K562 (cell line): ENCODE results near the gene TRIM44. TPM values are rescaled to one million over a fixed set of nuclear protein-coding genes. Genes with fewer than 3 reads are reported as not detected.

Source experiments
- ATAC-seq: fragments of 200-7000 bp; cut with Tn5 transposase; 3 replicates; pipeline ENCODE4 v1.9.1; 2020; ENCODE audit warnings: moderate library complexity
- BruUV-seq: library from RNA; stranded (reverse); fragments of 400-500 nt; replicated peaks from 2 replicates; lab custom pipeline; 2021; lab: Mats Ljungman, UMichigan
- CTCF ChIA-PET: fragments of 300-600 bp; formaldehyde crosslinking; extraction: SDS; loops from one replicate; lab custom pipeline; 2021; ENCODE audit warnings: low intra/inter-chr PET ratio; lab: Yijun Ruan, JAX
- POLR2A ChIA-PET: fragments of 300-600, 350-650 bp; sonication (Branson Sonifier 250); formaldehyde crosslinking; extraction: SDS; loops from one replicate; lab custom pipeline; 2021; ENCODE audit warnings: antibody characterized with exemption, inconsistent platforms; lab: Yijun Ruan, JAX
- DNase-seq, 4 experiments: peaks; one replicate each; pipeline versions ENCODE4 v3.0.0 to v3.0.0-alpha.2; 2011 to 2018; ENCODE audit warnings: low spot score in 3 of 4, mixed read lengths in 3 of 4; ENCODE audit errors: extremely low read depth in 1 of 4
- FAIRE-seq: peaks from 2 replicates; lab custom pipeline; 2011; peaks lifted over from hg19 to GRCh38; lab: Jason Lieb, UNC
- H2AFZ ChIP-seq: 2 replicates; pipeline ENCODE4 v1.6.0; 2011; ENCODE audit warnings: low read depth, low read length, control low read depth, inconsistent platforms
- H3K27ac ChIP-seq: fragments of 200-600 bp; 3 replicates; pipeline ENCODE4 v1.8.0; 2011; ENCODE audit warnings: low read depth, mild to moderate bottlenecking, control low read depth, inconsistent platforms, low read length, moderate library complexity, mixed read lengths; ENCODE audit errors: extremely low read depth
- H3K27me3 ChIP-seq, 2 experiments: fragments of 300-600 bp in 1 of 2; 2 replicates in 1 of 2; 3 replicates in 1 of 2; pipeline versions ENCODE4 v1.6.0 to v1.8.0; 2011; ENCODE audit warnings: inconsistent platforms in 2 of 2, low read length in 2 of 2, mild to moderate bottlenecking in 1 of 2, mixed read lengths in 1 of 2, moderate library complexity in 1 of 2; ENCODE audit not compliant: control insufficient read depth in 2 of 2, insufficient read depth in 2 of 2
- H3K36me3 ChIP-seq: fragments of 300-600 bp; 3 replicates; pipeline ENCODE4 v1.8.0; 2011; ENCODE audit warnings: mild to moderate bottlenecking, low read length, inconsistent platforms; ENCODE audit not compliant: control insufficient read depth, insufficient read depth
- H3K4me1 ChIP-seq, 2 experiments: fragments of 200-600 bp in 1 of 2; replicated peaks in 1 of 2; 2 replicates in 1 of 2; 3 replicates in 1 of 2; pipeline versions ENCODE4 v1.5.1 to v1.8.0; 2011; ENCODE audit warnings: inconsistent platforms in 2 of 2, low read length in 2 of 2, mild to moderate bottlenecking in 1 of 2, mixed read lengths in 1 of 2, moderate library complexity in 1 of 2; ENCODE audit not compliant: control insufficient read depth in 2 of 2, insufficient read depth in 2 of 2
- H3K4me2 ChIP-seq: 2 replicates; pipeline ENCODE4 v1.6.1; 2011; ENCODE audit warnings: low read length, control low read depth, inconsistent platforms, mixed read lengths; ENCODE audit not compliant: insufficient read depth
- H3K4me3 ChIP-seq: fragments of 200-600 bp; sonication (generic), shearing (Covaris generic); 2 replicates; pipeline ENCODE4 v1.5.1; 2016; ENCODE audit warnings: control low read depth, inconsistent platforms
- H3K79me2 ChIP-seq: fragments of 200-600 bp; 3 replicates; pipeline ENCODE4 v1.8.0; 2011; ENCODE audit warnings: low read length, inconsistent platforms; ENCODE audit not compliant: control insufficient read depth, insufficient read depth
- H3K9ac ChIP-seq, 2 experiments: 2 replicates each; pipeline versions ENCODE4 v1.6.0 to v1.6.1; 2011; ENCODE audit warnings: low read depth in 2 of 2, low read length in 2 of 2, control low read depth in 1 of 2, inconsistent platforms in 1 of 2, mild to moderate bottlenecking in 1 of 2, mixed read lengths in 1 of 2; ENCODE audit not compliant: insufficient read depth in 1 of 2
- H3K9me1 ChIP-seq: one replicate; pipeline ENCODE4 v1.6.0; 2011; ENCODE audit warnings: inconsistent platforms, mild to moderate bottlenecking, low read length, moderate library complexity; ENCODE audit not compliant: control insufficient read depth, insufficient read depth
- H3K9me3 ChIP-seq: replicated peaks from 2 replicates; pipeline ENCODE4 v1.5.1; 2011; ENCODE audit warnings: low read depth, low read length, inconsistent platforms; ENCODE audit not compliant: control insufficient read depth, insufficient read depth
- H4K20me1 ChIP-seq: replicated peaks from 2 replicates; pipeline ENCODE4 v1.6.1; 2011; ENCODE audit warnings: low read length, inconsistent platforms, mixed read lengths; ENCODE audit not compliant: control insufficient read depth, insufficient read depth
- CBFA2T2 ChIP-seq: fragments of 450-650 bp; conservative IDR thresholded peaks from 2 replicates; pipeline ENCODE4 v1.6.1; 2017; ENCODE audit warnings: mild to moderate bottlenecking
- EP300 ChIP-seq: IDR thresholded peaks from 2 replicates; pipeline ENCODE4 v1.6.1; 2012; ENCODE audit warnings: low read length, improper control_type of control experiment
- HIVEP1 ChIP-seq: fragments of 250-450 bp; sonication (Bioruptor Pico); IDR thresholded peaks from 2 replicates; pipeline ENCODE4 v1.4.0; 2020; ENCODE audit warnings: mild to moderate bottlenecking
- IRF2 ChIP-seq: sonication (generic); formaldehyde crosslinking; IDR thresholded peaks from 2 replicates; pipeline ENCODE4 v1.8.1; 2022; ENCODE audit warnings: mild to moderate bottlenecking, missing genetic modification reagents
- LCOR ChIP-seq: sonication (generic); formaldehyde crosslinking; IDR thresholded peaks from 2 replicates; pipeline ENCODE4 v1.8.0; 2022; ENCODE audit warnings: mild to moderate bottlenecking, missing genetic modification reagents
- PBX2 ChIP-seq, 2 experiments: IDR thresholded peaks in 1 of 2; conservative IDR thresholded peaks in 1 of 2; 2 replicates each; pipeline ENCODE4 v1.6.1; 2016; ENCODE audit warnings: low read depth in 2 of 2, mild to moderate bottlenecking in 1 of 2, missing compliant biosample characterization in 1 of 2, missing genetic modification characterization in 1 of 2, moderate library complexity in 1 of 2
- POLR2H ChIP-seq: IDR thresholded peaks from 2 replicates; pipeline ENCODE4 v1.6.1; 2016; ENCODE audit warnings: missing genetic modification characterization, low read depth, mild to moderate bottlenecking, control low read depth, missing compliant biosample characterization, moderate library complexity
- RBM34 ChIP-seq: fragments of 200-400 bp; formaldehyde crosslinking; IDR thresholded peaks from 2 replicates; pipeline ENCODE4 v1.6.1; 2018; ENCODE audit warnings: low read length, borderline replicate concordance; ENCODE audit not compliant: insufficient read depth
- ZNF121 ChIP-seq: sonication (generic); formaldehyde crosslinking; conservative IDR thresholded peaks from 2 replicates; pipeline ENCODE4 v1.8.0; 2022; ENCODE audit warnings: missing genetic modification reagents
- WGBS: fragments of 100-300 bp; shearing (Covaris generic); methylation state at CpG from one replicate; pipeline ENCODE4 v1.1.6; 2016; ENCODE audit warnings: low coverage, mixed read lengths; ENCODE audit not compliant: insufficient coverage; ENCODE audit errors: missing lambda C conversion rate; 5-methylcytosine and 5-hydroxymethylcytosine counted together
- in situ Hi-C: fragments of 300-500 bp; cut with MboI; formaldehyde crosslinking; loops from 4 replicates; pipeline ENCODE4 v1.15.0; 2018; ENCODE audit warnings: inconsistent platforms, mixed read lengths
- intact Hi-C: fragments of 100-400 bp; cut with micrococcal nuclease; formaldehyde crosslinking; loops from 2 replicates; pipeline ENCODE4 v1.14.2; 2022
- polyA plus RNA-seq, 8 experiments: library from polyadenylated mRNA; depleted of rRNA in 4 of 8; stranded (reverse) in 5 of 8; unstranded in 3 of 8; fragments of >200 nt; fragmentation: Nextera tagmentation in 2 of 8; fragmentation: Illumina TruSeq in 1 of 8; extraction: Ambion mirVana in 2 of 8; extraction: Trizol in 1 of 8; gene quantifications; 2 replicates each; pipeline versions ENCODE4 v1.2.1 to v1.2.3, GENCODE V29; 2011 to 2014; ENCODE audit warnings: inconsistent platforms in 1 of 8, missing spikeins in 1 of 8
- total RNA-seq, 7 experiments: library from RNA; depleted of rRNA in 6 of 7; stranded (reverse); fragments of >200 nt in 6 of 7; fragmentation: Illumina TruSeq in 2 of 7; extraction: Trizol in 2 of 7; gene quantifications; 2 replicates each; pipeline versions ENCODE4 v1.2.1 to v1.2.3, GENCODE V29; 2011 to 2021; ENCODE audit warnings: low replicate concordance in 1 of 7
- TF ChIP-seq, protein P1 (sequence below): fragments of 250-450 bp; sonication (Bioruptor Pico); IDR thresholded peaks from 2 replicates; pipeline ENCODE4 v1.5.0; 2021; ENCODE audit warnings: mild to moderate bottlenecking, moderate library complexity
- TF ChIP-seq, protein P2 (sequence below): fragments of 250-450 bp; sonication (Bioruptor Pico); IDR thresholded peaks from 2 replicates; pipeline ENCODE4 v1.9.0; 2021; ENCODE audit warnings: mild to moderate bottlenecking, inconsistent platforms

TRIM44 gene
- total and polyA plus RNA-seq, 9 of the 15 experiments (the other 6 are each of a cell fraction or from before 2014, with no cell fraction given), result 8.3 to 105 (median 37.2) TPM

DNA sequence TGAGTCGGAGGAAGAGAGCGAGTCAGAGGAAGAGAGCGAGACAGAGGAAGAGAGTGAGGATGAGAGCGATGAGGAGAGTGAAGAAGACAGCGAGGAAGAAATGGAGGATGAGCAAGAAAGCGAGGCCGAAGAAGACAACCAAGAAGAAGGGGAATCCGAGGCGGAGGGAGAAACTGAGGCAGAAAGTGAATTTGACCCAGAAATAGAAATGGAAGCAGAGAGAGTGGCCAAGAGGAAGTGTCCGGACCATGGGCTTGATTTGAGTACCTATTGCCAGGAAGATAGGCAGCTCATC, 780 bp downstream of the TRIM44 start:
- no peak for DNase-seq
- no peaks in the 10 kb centered on the region for H3K9me3 ChIP-seq
- H4K20me1 ChIP-seq, result no peaks in the 10 kb centered on the region
- in situ Hi-C loops, result no loop called here
- peak overlapping the region; percentile 78 to 93 for H3K9ac ChIP-seq
- H3K79me2 ChIP-seq, result peaks cover 54% of the 10 kb centered on the region
- H3K4me3 ChIP-seq, result peak overlapping the region; percentile 58
- intact Hi-C loops, result no loop called here
- peak overlapping the region; percentile 92 for H3K4me2 ChIP-seq
- 18% methylated on average over 10 of the region's 10 CpGs for WGBS
- peak overlapping the region; percentile 95 for H2AFZ ChIP-seq
- no peaks in the 10 kb centered on the region; a peak in 1 of 5 replicates for H3K27me3 ChIP-seq
- no peak for ATAC-seq
- peak; percentile 67 for FAIRE-seq
- POLR2A ChIA-PET, result no interaction called here
- H3K4me1 ChIP-seq, result peaks cover 0 to 16% of the 10 kb centered on the region in 2 experiments; a peak in 3 of 5 replicates
- peaks cover 8% of the 10 kb centered on the region; the same call in 2 of the 3 replicates for H3K36me3 ChIP-seq
- no peaks in the 10 kb centered on the region for H3K9me1 ChIP-seq
- CTCF ChIA-PET, result no interaction called here
- no TSS peak for BruUV-seq
- H3K27ac ChIP-seq, result peak overlapping the region; percentile 89
- no peak for TF ChIP-seq HIVEP1 (CRISPR knock-in tag)
- TF ChIP-seq LCOR (CRISPR knock-in tag), result no peak; the same call in 1 of the 2 replicates
- TF ChIP-seq CBFA2T2, result no peak
- TF ChIP-seq, protein P1, sequence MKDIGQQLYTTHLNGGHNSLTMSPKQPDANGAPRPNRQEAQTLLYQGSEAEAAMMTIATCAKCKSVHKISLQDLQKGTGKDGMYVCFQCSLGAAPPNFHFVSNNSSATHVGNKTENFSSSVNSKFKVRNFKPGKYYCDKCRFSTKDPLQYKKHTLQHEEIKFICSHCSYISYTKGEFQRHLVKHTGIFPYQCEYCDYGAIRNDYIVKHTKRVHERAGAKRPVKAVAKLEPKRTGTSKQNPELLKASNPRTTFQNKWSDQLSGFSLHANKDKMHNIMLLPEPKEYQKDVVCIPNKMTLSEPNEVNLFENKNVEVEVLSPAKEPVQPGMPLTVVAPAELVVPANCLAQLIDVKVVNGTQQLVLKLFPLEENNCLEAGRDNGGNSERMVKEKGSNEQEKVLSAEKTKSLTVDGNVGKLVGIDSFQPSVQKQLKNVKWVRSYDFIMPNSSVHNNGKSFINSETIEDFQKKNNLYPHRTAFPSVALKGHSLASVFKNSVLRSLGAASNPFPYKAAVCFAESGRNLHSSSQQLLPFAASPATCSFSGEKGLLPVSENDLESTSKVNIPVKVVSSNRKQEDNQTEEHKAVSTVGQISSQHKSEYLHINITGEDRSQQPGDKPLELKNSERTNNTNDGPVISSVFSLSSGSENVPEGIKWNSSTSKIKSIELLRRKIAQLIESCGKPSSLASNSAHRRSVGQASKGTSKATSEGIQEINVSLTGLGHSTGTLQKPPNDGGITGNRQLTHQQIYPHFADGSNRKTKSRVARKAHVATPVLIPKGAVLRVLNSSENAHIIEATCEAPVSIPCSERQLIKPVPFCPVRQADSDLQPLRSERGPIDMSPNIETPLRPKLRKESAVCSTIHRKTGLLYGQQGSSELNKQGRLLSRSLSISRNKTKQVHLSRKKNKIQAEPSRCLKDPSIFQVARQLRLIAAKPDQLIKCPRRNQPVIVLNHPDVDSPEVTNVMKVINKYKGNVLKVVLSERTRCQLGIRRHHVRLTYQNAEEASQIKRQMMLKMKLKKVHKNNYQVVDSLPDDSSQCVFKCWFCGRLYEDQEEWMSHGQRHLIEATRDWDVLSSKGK, result no peak
- TF ChIP-seq, protein P2, sequence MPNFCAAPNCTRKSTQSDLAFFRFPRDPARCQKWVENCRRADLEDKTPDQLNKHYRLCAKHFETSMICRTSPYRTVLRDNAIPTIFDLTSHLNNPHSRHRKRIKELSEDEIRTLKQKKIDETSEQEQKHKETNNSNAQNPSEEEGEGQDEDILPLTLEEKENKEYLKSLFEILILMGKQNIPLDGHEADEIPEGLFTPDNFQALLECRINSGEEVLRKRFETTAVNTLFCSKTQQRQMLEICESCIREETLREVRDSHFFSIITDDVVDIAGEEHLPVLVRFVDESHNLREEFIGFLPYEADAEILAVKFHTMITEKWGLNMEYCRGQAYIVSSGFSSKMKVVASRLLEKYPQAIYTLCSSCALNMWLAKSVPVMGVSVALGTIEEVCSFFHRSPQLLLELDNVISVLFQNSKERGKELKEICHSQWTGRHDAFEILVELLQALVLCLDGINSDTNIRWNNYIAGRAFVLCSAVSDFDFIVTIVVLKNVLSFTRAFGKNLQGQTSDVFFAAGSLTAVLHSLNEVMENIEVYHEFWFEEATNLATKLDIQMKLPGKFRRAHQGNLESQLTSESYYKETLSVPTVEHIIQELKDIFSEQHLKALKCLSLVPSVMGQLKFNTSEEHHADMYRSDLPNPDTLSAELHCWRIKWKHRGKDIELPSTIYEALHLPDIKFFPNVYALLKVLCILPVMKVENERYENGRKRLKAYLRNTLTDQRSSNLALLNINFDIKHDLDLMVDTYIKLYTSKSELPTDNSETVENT, result no peak
- TF ChIP-seq POLR2H (tag), result no peak
- no peak for TF ChIP-seq RBM34
- TF ChIP-seq PBX2 (CRISPR knock-in tag; IDR thresholded peaks at IDR 0.05; ENCODE audit: low read depth), result no peak
- TF ChIP-seq PBX2 (tag; conservative IDR thresholded peaks at IDR 0.05; ENCODE audit: low read depth), result no peak
- no peak for TF ChIP-seq ZNF121 (CRISPR knock-in tag)
- TF ChIP-seq EP300, result no peak
- TF ChIP-seq IRF2 (CRISPR knock-in tag), result no peak
